HG02870 (cell line): Measurements from ENCODE around the gene ADAP2.
A peak's percentile ranks its signal among the peaks of the same experiment; 100 is the strongest.
"Not testable (repeated sequence)": the region's sequence is repeated elsewhere in the genome, so short reads cannot be mapped to it uniquely, and the experiment has no call there.

Experiments
- ATAC-seq: cut with Tn5 transposase; IDR thresholded peaks from one replicate; pipeline ENCODE4 v1.9.1; 2021; ENCODE audit warnings: mild to moderate bottlenecking, moderate library complexity; ENCODE audit not compliant: unreplicated experiment

Gene ADAP2

DNA sequence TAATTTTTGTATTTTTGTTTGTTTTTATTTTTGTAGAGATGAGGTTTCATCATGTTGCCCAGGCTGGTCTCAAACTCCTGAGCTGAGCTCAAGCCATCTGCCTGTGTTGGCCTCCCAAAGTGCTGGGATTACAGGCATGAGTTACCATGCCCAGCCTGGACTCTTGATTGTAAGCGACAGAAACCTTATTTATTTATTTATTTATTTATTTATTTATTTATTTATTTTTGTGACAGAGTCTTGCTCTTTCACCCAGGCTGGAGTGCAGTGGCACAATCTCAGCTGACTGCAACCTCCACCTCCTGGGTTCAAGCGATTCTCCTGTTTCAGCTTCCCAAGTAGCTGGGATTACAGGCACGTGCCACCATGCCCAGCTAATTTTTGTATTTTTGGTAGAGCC lies 8.1 kb downstream of the ADAP2 start:
- not testable (repeated sequence) for ATAC-seq

DNA sequence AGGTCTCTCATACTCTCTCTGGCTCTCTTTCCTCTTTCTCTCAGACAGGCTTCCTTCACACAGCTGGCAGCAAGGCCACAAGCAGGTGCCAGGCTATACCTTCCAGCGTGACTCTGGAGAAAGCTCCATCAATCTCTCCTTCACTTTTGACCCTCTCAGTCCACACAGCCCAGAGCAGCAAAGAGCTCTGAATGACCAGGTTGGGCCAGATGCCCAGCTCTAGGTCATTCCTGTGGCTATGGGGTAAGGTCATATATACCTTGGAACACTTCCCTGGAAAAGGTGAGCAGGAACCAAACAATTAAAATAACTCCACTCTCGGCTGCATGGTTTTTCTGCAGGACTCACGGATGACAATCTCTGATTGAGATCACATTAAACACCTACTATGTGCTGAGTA lies 8.8 kb downstream of the ADAP2 start:
- ATAC-seq, result no peak

DNA sequence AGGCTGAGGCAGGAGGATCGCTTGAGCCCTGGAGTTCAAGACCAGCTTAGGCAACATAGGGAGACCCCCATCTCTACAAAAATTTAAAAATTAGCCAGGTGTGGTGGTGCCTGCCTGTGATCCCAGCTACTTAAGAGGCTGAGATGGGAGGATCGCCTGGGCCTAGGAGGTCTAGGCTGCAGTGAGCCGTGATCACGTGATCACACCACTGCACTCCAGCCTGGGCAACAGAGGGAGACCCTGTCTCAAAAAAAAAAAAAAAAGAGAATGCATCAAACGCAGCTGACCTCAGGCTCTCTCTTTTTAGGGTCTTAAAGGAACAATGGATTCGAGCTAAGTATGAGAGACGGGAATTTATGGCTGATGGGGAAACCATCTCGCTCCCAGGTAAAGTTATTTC lies 9.8 kb downstream of the ADAP2 start:
- not testable (repeated sequence) for ATAC-seq

DNA sequence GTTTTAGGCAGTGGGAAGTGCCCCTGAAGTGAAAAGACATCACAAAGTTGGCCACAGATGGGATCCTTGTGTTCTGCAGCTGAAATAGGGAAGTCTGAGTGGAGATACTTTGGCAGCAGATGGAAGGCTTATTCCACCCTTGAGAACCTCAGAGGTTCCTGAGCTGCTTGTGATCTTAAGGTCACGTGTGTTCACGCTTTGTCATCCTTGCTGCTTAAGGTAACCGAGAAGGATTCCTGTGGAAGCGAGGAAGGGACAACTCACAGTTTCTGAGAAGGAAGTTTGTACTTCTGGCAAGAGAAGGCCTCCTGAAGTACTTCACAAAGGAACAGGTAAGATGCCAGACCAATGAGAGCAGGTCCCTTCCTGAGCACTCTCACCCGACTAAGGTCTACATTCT lies 12.2 kb downstream of the ADAP2 start:
- ATAC-seq, result no peak

DNA sequence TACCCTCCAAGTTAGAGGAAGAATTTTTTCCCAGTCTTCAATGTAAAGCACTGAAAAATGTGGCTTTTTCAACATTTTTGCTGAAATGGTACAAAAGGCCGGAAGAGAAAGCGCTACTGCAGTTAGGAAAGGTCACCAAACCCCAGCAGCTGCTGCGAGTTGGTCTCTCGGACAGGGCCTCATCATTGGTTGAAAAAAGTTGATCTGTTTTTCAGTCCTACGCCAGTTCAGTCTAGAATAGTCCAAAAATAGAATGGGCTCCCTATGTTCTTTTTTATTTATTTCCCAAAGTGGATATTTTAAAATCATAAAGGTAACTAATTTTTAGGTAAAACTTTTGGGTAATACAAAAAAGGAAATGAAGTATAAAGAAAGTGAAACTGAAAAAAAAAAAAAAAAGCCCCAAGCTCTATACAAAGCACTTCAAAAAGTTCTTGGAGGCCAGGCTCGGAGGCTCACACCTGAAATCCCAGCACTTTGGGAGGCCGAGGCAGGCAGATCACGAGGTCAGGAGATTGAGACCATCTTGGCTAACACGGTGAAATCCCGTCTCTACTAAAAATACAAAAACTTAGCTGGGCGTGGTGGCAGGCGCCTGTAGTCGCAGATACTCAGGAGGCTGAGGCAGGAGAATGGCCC lies 17.4 kb downstream of the ADAP2 start:
- no peak for ATAC-seq

DNA sequence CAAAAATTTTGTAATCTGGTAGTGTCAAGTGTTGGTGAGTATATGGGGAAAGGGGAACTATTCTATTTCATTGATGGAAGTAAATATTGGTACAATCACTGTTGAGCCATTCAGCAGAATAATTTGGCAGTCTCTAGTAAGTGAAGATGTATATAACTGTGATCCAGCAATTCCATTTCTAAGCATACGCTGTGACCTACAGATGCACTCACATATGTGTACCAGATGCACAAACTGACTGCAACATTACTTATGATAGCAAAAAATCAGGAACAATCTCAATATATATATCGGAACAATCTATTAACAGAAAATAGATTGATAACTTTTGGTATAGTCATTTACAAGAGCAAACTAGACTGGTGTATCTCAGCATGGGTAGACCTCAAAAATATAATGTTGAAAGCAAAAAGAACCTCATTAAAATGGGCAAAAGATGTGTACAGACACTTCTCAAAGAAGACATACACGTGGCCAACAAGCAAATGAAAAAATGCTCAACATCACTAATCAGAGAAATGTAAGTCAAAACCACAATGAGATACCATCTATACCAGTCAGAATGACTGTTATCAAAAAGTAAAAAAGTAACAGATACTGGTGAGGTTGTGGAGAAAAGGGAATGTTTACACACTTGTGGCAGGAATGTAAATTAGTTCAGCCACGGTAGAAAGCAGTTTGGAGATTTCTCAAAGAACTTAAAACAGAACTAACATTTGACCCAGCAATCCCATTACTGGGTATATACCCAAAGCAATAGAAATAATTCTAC lies 20.7 kb downstream of the ADAP2 start:
- no peak for ATAC-seq

DNA sequence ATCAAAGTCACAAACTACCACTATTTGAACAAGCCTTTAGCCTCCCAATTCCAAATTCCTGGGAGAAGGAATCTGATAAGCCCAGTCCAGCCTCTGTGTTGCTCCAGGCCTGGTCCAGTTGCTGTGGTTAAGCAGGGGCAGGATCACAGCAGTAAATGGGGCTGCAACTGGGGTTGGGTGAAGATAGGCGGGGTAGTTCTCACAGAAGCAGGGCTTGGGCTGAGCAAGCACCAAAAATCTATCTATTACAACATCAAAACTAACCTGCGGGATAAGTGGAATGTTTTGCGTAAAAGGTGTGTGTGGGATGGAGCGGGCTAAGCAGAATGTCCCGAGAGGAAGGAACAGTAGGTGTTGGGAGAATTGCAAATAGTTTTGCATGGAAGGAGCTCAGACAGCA lies 26.1 kb downstream of the ADAP2 start:
- no peak for ATAC-seq

DNA sequence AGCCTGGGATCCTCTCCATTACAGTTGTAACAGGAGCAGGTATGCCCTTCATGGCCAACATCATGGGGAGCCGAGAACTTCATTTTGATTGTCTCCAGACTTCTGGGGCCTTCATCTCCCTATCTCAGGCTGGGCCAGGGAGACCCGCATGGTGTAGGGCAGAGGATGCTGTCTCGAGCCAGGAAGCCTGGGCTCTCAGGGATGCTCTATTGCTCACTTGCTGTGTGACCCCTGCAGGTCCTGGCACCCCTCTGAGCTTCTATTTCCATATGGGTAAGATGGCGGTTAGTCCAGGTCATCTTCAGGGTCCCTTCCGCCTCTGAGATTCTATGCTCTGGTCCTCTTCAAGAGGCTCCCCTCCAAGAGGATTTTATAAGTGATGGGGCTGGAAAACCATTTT lies 28.4 kb downstream of the ADAP2 start:
- no peak for ATAC-seq

DNA sequence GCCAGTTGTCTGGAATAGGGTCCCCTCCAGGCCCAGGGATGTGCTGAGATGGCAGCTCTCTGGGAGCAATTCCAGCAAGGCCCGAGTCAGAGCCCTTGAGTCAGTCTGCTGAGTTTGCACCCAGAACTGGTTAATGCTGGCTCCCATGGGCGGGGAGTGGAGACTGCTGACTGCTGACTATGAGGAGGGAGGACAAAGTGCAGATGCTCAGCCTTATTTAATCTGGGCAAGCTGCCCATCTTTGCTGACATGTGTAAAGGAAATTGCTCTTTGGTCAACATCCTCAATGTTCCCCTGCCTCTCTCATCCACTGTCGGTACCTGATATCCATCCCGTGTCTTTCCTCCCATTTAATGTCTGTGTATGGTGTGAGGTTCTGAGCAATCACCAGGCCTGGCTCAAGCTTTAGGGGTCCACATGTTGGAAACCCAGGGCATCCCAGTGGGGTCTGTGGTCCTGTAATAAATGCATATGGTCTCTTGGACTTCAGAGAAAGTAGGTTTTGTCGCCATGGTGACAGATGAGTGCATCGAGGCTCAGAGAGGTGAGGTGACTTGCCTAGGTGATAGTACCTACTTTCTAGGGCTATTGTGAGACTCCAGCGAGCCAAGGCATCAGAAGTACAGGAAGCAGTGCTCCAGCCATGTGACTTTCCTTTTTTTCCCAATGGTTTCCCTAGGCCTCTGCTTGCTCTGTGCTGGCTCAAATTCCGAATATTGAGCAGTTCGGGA lies 29.1 kb downstream of the ADAP2 start:
- ATAC-seq, result no peak

DNA sequence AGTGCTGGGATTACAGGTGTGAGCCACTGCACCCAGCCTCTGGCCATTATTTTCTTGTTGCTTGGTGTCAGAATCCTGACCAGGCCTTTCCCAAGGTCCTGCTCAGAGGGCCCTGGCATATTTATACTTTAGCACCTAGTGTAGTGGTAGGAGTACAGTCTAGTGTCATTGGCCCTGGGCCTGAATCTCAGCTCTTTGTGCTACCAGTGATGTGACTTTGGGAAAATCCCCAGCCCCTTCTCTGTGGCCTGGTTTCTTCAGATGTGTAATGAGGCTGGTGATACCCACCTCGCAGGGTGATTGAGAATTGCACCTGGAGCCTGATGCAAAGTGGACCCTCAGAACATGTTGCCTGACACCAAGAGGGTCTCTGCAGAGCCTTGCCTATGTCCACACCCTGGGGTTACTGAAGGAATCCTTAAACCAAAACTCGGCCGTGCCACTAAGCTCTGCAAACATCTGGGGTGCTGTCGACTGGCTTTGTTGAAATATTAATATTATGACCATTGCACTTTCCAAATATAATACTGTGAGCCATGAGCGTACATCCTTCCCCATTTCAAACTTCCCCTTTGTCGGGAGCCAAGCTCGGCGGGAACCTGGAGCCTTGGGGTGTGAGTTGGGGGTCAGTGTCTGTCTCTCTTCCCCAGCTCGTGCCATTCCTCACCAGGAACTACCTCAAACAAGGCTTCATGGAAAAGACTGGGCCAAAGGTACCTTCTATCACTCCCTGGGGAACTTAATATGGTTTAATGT lies 31.1 kb downstream of the ADAP2 start:
- no peak for ATAC-seq

DNA sequence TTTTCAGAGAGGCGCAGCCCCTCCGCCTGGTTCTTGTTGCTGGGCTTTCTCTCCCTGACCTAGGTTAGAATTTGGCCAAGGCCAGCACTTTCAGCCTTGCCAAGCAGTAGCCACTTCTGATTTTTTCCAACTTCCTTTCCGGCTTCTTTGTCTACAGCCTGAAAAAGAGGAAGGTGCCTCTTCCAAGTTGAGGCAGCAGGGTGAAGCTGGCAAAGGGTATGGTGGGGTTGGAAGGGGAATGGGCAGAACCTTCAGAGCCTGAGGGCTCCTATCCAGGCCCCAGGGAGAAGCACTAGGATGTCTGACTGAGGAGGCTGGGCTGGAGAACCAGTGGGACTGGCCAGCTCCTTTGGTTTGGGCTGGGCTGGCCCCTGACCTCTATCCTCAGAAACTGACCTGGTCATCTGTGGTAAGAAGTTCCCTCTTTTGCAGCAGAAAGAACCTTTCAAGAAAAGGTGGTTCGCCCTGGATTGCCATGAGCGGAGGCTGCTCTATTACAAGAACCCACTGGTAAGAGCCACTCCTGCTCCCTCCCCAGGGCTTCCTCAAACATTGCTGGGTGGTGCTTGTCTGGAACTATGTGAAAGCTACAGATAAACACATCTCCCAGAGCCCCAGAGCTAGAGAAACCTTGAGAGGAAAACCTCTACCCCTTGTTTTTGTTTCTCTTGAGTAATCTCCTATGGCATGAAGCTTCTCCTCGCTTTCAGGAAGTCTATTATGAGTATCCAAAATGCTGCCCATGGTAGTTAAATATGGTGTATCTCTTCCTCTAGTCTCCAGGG lies 32.5 kb downstream of the ADAP2 start:
- no peak for ATAC-seq

DNA sequence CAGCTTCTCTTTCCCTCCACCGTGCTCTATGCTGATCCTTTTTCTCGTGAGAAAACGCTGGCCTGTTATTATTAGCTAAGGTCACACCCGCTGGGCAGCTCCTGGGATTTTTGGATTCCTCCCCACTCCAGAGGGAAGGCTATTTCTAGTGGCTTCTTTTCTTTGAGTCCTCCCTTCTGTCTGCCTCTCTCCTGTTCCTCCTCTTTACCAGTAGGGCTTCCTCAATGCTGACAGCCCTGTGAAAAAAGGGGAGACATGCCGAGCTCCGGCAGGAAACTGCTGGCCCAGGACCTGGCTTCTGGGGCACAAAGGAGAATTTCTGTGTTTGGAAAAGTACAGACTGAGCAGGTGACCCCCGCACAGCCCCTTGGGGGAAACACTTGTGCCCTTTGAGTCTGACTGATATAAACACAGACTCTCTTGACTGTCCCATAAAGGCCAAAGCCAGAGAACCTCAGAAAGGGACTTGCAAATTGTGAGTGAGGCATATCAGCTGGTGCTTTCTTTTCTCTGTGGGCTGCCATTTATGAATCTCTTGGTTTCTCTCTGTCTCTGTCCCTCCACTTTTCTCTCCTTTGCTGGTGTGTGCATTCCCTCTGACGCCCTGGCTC lies 35.1 kb downstream of the ADAP2 start:
- no peak for ATAC-seq

DNA sequence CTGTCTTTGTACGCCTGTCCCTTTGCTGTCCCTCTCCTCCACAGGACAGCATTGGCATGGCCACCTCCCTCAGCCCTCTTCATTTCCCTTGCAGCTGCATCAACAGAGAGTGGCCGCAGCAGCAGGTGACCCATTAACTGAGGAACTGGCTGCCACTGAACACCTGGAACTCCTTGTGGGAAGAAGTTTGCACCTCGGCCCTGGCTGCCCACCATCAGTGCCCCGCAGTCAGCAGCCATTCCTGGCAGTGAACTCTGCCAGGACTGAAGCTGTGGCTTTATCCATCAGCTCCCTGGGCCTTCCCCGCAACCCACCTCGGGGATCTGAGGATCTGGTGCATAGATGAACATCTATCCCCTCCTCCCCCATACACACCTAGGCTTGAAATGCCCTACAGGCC lies 36.0 kb downstream of the ADAP2 start:
- ATAC-seq, result no peak

DNA sequence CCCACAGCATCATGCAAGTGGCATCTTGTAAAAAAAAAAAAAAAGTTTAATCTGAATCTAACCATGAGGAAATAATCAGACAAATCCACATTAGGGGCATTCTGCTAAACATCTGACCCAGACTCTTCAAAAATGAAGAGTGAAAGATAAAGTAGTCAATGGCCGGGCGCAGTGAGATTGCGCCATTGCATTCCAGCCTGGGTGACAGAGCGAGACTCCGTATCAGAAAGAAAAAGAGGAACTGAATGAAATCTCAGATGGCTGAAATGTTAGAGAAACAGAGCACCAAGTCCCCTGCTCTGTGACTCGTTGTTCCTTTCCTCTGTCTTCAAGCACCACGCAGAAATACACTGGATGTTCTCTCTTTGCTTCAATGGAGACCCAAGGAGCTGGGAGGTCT lies 36.4 kb downstream of the ADAP2 start:
- no peak for ATAC-seq

DNA sequence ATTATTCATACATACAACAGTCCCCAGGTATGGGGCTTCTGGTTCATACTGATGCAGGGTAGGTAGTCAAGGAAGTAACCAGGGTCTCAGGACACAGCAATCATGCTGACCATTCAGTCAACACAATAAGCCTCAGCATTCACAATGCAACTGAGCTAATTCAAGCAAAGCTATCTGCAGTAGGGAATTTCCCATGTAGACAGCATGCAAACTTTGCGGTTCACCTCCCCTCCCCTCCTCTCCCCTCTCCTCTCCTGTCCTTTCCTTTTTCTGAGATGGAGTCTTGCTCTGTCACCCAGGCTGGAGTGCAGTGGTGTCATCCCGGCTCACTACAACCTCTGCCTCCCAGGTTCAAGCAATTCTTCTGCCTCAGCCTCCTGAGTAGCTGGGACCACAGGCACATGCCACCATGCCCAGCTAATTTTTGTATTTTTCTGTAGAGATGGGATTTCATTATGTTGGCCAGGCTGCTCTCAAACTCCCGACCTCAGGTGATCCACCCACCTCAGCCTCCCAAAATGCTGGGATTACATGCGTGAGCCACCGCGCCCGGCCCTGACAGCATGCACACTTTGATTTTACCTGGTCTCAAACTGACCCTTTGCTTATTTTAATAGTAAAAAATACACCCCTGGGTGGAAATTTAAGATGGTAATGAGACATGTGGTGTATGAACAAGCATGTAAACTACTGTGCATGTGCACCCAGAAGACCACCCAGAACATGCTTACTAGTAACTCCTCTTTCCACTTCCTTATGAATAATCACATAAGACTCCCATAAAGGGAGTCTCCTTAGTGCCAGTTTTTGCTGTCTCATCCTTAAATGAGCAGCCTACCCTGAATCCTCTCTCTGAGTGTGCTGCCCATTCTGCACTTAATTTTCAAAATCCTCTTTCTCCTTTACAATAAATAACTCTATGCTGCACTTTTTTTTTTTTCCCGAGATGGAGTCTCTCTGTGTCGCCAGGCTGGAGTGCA lies 39.8 kb downstream of the ADAP2 start:
- peak; percentile 45 for ATAC-seq

DNA sequence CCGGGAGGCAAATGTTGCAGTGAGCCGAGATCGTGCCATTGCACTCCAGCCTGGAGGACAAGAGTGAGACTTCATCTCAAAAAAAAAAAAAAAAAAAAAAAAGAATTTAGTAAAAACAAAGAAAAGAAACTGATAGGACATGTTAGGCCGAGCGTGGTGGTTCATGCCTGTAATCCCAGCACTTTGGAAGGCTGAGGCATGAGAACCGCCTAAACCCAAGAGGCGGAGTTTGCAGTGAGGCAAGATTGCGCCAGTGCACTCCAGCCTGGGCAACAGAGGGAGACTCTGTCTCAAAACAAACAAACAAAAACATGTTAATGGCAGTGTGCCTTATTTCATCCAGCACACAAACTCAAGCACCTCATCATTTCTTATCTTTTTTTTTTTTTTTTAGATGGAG lies 42.6 kb downstream of the ADAP2 start:
- ATAC-seq, result not testable (repeated sequence)

DNA sequence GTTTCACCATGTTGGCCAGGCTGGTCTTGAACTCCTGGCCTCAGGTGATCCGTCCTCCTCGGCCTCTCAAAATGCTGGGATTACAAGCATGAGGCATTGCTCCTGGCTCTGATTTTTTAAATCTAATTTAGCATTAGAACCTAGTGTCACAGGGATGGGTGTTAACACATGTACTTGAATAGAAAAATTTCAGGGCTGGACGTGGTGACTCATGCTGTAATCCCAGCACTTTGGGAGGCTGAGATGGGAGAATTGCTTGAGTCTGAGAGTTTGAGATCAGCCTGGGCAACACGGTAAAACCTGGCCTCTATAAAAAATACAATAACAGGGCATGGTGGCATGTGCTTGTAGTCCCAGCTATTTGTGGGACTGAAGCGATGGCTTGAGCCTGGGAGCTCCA lies 43.1 kb downstream of the ADAP2 start:
- no peak for ATAC-seq

DNA sequence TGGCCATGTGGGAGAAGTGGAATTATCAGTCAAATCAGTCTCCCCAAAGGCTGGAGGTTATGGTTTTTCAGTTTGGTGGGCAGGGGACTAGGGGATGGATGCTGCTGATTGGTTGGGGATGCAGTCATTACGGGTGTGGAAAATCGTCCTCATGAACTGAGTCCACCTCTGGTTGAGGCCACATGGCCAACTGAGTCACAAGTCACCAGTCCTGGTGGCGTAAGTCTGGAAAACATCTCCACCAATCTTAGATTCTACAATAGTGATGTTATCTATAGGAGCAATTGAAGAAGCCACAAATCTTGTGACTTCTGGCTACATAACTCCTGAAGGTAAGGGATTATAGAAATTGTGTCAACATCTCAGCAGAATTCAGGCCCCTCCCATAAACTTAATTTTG lies 43.9 kb downstream of the ADAP2 start:
- no peak for ATAC-seq

DNA sequence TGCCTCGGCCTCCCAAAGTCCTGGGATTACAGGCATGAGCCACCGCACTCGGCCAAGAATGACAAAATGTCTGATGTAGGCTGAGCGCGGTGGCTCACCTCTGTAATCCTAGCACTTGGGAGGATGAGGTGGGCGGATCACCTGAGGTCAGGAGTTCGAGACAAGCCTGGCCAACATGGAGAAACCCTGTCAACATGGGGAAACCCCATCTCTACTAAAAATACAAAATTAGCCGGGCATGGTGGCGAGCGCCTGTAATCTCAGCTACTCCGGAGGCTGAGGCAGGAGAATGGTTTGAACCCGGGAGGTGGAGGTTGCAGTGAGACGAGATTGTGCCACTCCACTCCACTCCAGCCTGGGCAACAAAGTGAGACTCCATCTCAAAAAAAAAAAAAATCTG lies 46.2 kb downstream of the ADAP2 start:
- not testable (repeated sequence) for ATAC-seq
